Cerebellar cortex (tissue), 1 donor: Measurements from ENCODE around the gene RAX2.
"Not testable (repeated sequence)": the region's sequence is repeated elsewhere in the genome, so short reads cannot be mapped to it uniquely, and the experiment has no call there.

Experiments
- DNase-seq: peaks from one replicate; pipeline ENCODE4 v3.0.0-alpha.2; 2015; ENCODE audit warnings: low spot score

The RAX2 gene

GRCh38 chr19:3771906-3772455 is at the start of gene RAX2:
TSS of gene RAX2 (minus strand) at chr19:3772228. CDS start at chr19:3771742, 486 bp downstream.
- no peak for DNase-seq

GRCh38 chr19:3821156-3821555 is 49.1 kb upstream of the RAX2 start:
- DNase-seq = no peak

- DNase-seq = no peak
Measured at GRCh38 chr19:3819989-3820388, 48.0 kb upstream of the RAX2 start.

GRCh38 chr19:3818918-3819317 is 46.9 kb upstream of the RAX2 start:
- DNase-seq = no peak

- no peak for DNase-seq
Measured at GRCh38 chr19:3818466-3818865, 46.4 kb upstream of the RAX2 start.

GRCh38 chr19:3817761-3818160 is 45.7 kb upstream of the RAX2 start:
- no peak for DNase-seq

GRCh38 chr19:3816566-3817218 is 44.7 kb upstream of the RAX2 start:
- DNase-seq = no peak

- not testable (repeated sequence) for DNase-seq
Measured at GRCh38 chr19:3816148-3816547, 44.1 kb upstream of the RAX2 start.

GRCh38 chr19:3814648-3815047 is 42.6 kb upstream of the RAX2 start:
- DNase-seq = no peak

- DNase-seq = no peak
Measured at GRCh38 chr19:3813473-3814392, 41.7 kb upstream of the RAX2 start.

GRCh38 chr19:3810708-3811355 is 38.8 kb upstream of the RAX2 start:
- no peak for DNase-seq

- DNase-seq = no peak
Measured at GRCh38 chr19:3809881-3810707, 38.1 kb upstream of the RAX2 start.

- DNase-seq = peak; percentile 25
Measured at GRCh38 chr19:3808420-3809143, 36.6 kb upstream of the RAX2 start.

- DNase-seq = no peak
Measured at GRCh38 chr19:3807574-3808354, 35.7 kb upstream of the RAX2 start.

GRCh38 chr19:3807131-3807480 is 35.1 kb upstream of the RAX2 start:
- DNase-seq = no peak

- no peak for DNase-seq
Measured at GRCh38 chr19:3805859-3806258, 33.8 kb upstream of the RAX2 start.

GRCh38 chr19:3804429-3804828 is 32.4 kb upstream of the RAX2 start:
- DNase-seq = no peak

GRCh38 chr19:3803986-3804385 is 32.0 kb upstream of the RAX2 start:
- DNase-seq = no peak

- DNase-seq = no peak
Measured at GRCh38 chr19:3803114-3803888, 31.3 kb upstream of the RAX2 start.
